D341Med (cell line): ENCODE measurements around the gene SHISAL2A.
A peak's percentile ranks its signal among the peaks of the same experiment; 100 is the strongest.
"Not testable (repeated sequence)": the region's sequence is repeated elsewhere in the genome, so short reads cannot be mapped to it uniquely, and the experiment has no call there.

Source experiments
- DNase-seq: peaks from one replicate; pipeline ENCODE4 v3.0.0; 2012; ENCODE audit warnings: low spot score

Gene SHISAL2A

GRCh38 chr1:52684545-52684944, 51.6 kb downstream of the SHISAL2A start:
- DNase-seq: no peak

- DNase-seq: peak; percentile 74
Measured at GRCh38 chr1:52686261-52686751, 53.3 kb downstream of the SHISAL2A start.

GRCh38 chr1:52686830-52687229, 53.9 kb downstream of the SHISAL2A start:
- no peak for DNase-seq

- DNase-seq: no peak
Measured at GRCh38 chr1:52691821-52692220, 58.9 kb downstream of the SHISAL2A start.

- no peak for DNase-seq
Measured at GRCh38 chr1:52692697-52693096, 59.7 kb downstream of the SHISAL2A start.

- not testable (repeated sequence) for DNase-seq
Measured at GRCh38 chr1:52693351-52693750, 60.4 kb downstream of the SHISAL2A start.

- DNase-seq: no peak
Measured at GRCh38 chr1:52693843-52694242, 60.9 kb downstream of the SHISAL2A start.

GRCh38 chr1:52695627-52696026, 62.7 kb downstream of the SHISAL2A start:
- DNase-seq: no peak

GRCh38 chr1:52697795-52698674, 65.1 kb downstream of the SHISAL2A start, which contains the start of gene COA7:
TSS of gene COA7 (minus strand) at chr1:52698347. CDS start at chr1:52698326, 21 bp downstream.
- peak; percentile 94 for DNase-seq

- peak; percentile 45 for DNase-seq
Measured at GRCh38 chr1:52702886-52703787, 70.2 kb downstream of the SHISAL2A start.

GRCh38 chr1:52706136-52706670, 73.2 kb downstream of the SHISAL2A start:
- DNase-seq: no peak
